HG03159 (cell line): ENCODE results near the gene SELE.
"Not testable (repeated sequence)": the region's sequence is repeated elsewhere in the genome, so short reads cannot be mapped to it uniquely, and the experiment has no call there.

Source experiments
- ATAC-seq: cut with Tn5 transposase; IDR thresholded peaks from one replicate; pipeline ENCODE4 v1.9.1; 2021; ENCODE audit warnings: mild to moderate bottlenecking, moderate library complexity; ENCODE audit not compliant: unreplicated experiment

The SELE gene

GRCh38 chr1:169724168-169724567 lies 9.7 kb downstream of the SELE start:
- no peak for ATAC-seq

GRCh38 chr1:169723763-169724162 lies 10.1 kb downstream of the SELE start:
- no peak for ATAC-seq

- ATAC-seq, result no peak
These were observed 11.1 kb downstream of the SELE start for GRCh38 chr1:169722779-169723178.

GRCh38 chr1:169715100-169715499 lies 18.8 kb downstream of the SELE start:
- not testable (repeated sequence) for ATAC-seq

- ATAC-seq, result not testable (repeated sequence)
These were observed 20.8 kb downstream of the SELE start for GRCh38 chr1:169713090-169713489.

- ATAC-seq, result no peak
These were observed 21.6 kb downstream of the SELE start for GRCh38 chr1:169712309-169712631.

GRCh38 chr1:169711469-169712308 lies 22.2 kb downstream of the SELE start, which contains the start of gene SELL:
TSS of gene SELL (minus strand) at chr1:169711620. CDS start at chr1:169711498, 122 bp downstream.
- peak; percentile 69 for ATAC-seq

GRCh38 chr1:169708647-169709046 lies 25.2 kb downstream of the SELE start:
- no peak for ATAC-seq

GRCh38 chr1:169707912-169708604 lies 25.8 kb downstream of the SELE start:
- no peak for ATAC-seq

GRCh38 chr1:169704797-169705196 lies 29.1 kb downstream of the SELE start:
- no peak for ATAC-seq

- no peak for ATAC-seq
These were observed 32.4 kb downstream of the SELE start for GRCh38 chr1:169701261-169702005.

GRCh38 chr1:169699707-169700106 lies 34.2 kb downstream of the SELE start:
- ATAC-seq, result no peak

GRCh38 chr1:169698976-169699375 lies 34.9 kb downstream of the SELE start:
- ATAC-seq, result no peak

- ATAC-seq, result peak; percentile 40
These were observed 36.1 kb downstream of the SELE start for GRCh38 chr1:169697755-169698154.

GRCh38 chr1:169696273-169697100 lies 37.4 kb downstream of the SELE start:
- ATAC-seq, result peak; percentile 45

GRCh38 chr1:169694304-169695075 lies 39.4 kb downstream of the SELE start:
- peak; percentile 36 for ATAC-seq

GRCh38 chr1:169692756-169693460 lies 41.0 kb downstream of the SELE start:
- no peak for ATAC-seq

GRCh38 chr1:169690489-169690888 lies 43.4 kb downstream of the SELE start:
- no peak for ATAC-seq

GRCh38 chr1:169689395-169689794 lies 44.5 kb downstream of the SELE start:
- no peak for ATAC-seq
